Measurements from ENCODE around the gene ING5.

DNA sequence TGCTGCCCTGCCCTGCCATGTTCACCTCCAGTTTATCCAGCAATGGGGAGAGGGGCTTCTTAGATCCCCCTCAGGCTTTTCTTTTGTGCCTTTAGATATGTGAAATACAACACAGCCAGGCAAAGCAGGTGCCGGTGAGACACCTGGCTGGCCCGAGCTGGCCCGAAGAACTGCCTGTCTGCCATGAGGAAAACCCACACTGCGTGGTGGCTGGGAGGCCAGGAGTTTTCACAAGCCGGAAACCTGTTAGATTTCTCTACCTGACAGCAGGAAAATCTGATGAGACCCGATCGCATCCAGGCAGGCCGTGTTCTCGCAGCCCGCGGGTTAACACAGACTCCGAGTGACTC, 69.1 kb downstream of the ING5 start:
- TF ChIP-seq, protein P1, sequence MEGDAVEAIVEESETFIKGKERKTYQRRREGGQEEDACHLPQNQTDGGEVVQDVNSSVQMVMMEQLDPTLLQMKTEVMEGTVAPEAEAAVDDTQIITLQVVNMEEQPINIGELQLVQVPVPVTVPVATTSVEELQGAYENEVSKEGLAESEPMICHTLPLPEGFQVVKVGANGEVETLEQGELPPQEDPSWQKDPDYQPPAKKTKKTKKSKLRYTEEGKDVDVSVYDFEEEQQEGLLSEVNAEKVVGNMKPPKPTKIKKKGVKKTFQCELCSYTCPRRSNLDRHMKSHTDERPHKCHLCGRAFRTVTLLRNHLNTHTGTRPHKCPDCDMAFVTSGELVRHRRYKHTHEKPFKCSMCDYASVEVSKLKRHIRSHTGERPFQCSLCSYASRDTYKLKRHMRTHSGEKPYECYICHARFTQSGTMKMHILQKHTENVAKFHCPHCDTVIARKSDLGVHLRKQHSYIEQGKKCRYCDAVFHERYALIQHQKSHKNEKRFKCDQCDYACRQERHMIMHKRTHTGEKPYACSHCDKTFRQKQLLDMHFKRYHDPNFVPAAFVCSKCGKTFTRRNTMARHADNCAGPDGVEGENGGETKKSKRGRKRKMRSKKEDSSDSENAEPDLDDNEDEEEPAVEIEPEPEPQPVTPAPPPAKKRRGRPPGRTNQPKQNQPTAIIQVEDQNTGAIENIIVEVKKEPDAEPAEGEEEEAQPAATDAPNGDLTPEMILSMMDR (IDR thresholded peaks at IDR 0.05) = no peak
- TF ChIP-seq POLR2AphosphoS5 (IDR thresholded peaks at IDR 0.05) (no peak), POLR2A (IDR thresholded peaks at IDR 0.05) (no peak), EP300 (IDR thresholded peaks at IDR 0.05) (no peak)
